H1 (cell line): ENCODE measurements around the gene TP63. TPM values are rescaled to one million over a fixed set of nuclear protein-coding genes. Genes with fewer than 3 reads are reported as not detected.

Source experiments
- CTCF ChIA-PET: fragments of 300-600 bp; sonication (Branson Sonifier 250); formaldehyde crosslinking; loops from one replicate; lab custom pipeline; 2021; ENCODE audit not compliant: partially characterized antibody; lab: Charles Lee
- POLR2A ChIA-PET: fragments of 300-600 bp; sonication (Branson Sonifier 250); formaldehyde crosslinking; loops from one replicate; lab custom pipeline; 2021; ENCODE audit warnings: inconsistent platforms; ENCODE audit not compliant: partially characterized antibody; lab: Charles Lee
- DNase-seq, 2 experiments: peaks; one replicate each; pipeline versions ENCODE4 v3.0.0 to v3.0.0-alpha.2; 2010 to 2022; ENCODE audit warnings: low spot score in 2 of 2, low read depth in 1 of 2, mixed read lengths in 1 of 2
- FAIRE-seq: peaks from 2 replicates; lab custom pipeline; 2011; peaks lifted over from hg19 to GRCh38; lab: Jason Lieb, UNC
- H2AFZ ChIP-seq: 2 replicates; pipeline ENCODE4 v1.8.1; 2012; ENCODE audit warnings: low read length, inconsistent platforms
- H2AK5ac ChIP-seq: 2 replicates; pipeline ENCODE4 v1.6.1; 2013; ENCODE audit warnings: low read depth, low read length
- H2BK120ac ChIP-seq: replicated peaks from 2 replicates; pipeline ENCODE3; 2013; ENCODE audit warnings: low read depth, low read length, inconsistent platforms
- H2BK12ac ChIP-seq: 2 replicates; pipeline ENCODE4 v1.6.1; 2013; ENCODE audit warnings: low read depth, low read length
- H2BK15ac ChIP-seq: 2 replicates; pipeline ENCODE4 v1.6.1; 2013; ENCODE audit warnings: low read length
- H2BK20ac ChIP-seq: 2 replicates; pipeline ENCODE4 v1.6.1; 2013; ENCODE audit warnings: low read length
- H2BK5ac ChIP-seq: 2 replicates; pipeline ENCODE4 v1.6.1; 2013; ENCODE audit warnings: low read depth, low read length
- H3K14ac ChIP-seq: 2 replicates; pipeline ENCODE4 v1.6.1; 2013; ENCODE audit warnings: inconsistent platforms; ENCODE audit not compliant: insufficient read length
- H3K18ac ChIP-seq: 2 replicates; pipeline ENCODE4 v1.6.1; 2013; ENCODE audit warnings: low read length; ENCODE audit errors: extremely low read depth
- H3K23ac ChIP-seq: 2 replicates; pipeline ENCODE4 v1.6.1; 2013; ENCODE audit warnings: inconsistent platforms; ENCODE audit not compliant: insufficient read length
- H3K23me2 ChIP-seq: 2 replicates; pipeline ENCODE4 v1.6.1; 2013; ENCODE audit warnings: low read depth, low read length
- H3K27ac ChIP-seq: 2 replicates; pipeline ENCODE4 v1.6.1; 2011; ENCODE audit warnings: low read depth, low read length, inconsistent platforms
- H3K27me3 ChIP-seq, 4 experiments: replicated peaks in 1 of 4; 1 replicate in 1 of 4; 2 replicates in 3 of 4; pipeline versions ENCODE4 v1.6.1 to v1.8.1; 2011 to 2013; ENCODE audit warnings: low read length in 3 of 4, mild to moderate bottlenecking in 3 of 4, inconsistent platforms in 2 of 4, mixed read lengths in 2 of 4, moderate library complexity in 1 of 4; ENCODE audit not compliant: control insufficient read depth in 3 of 4, insufficient read depth in 3 of 4; ENCODE audit errors: extremely low read depth in 1 of 4
- H3K36me3 ChIP-seq, 4 experiments: 2 replicates each; pipeline versions ENCODE4 v1.6.1 to v1.8.1; 2011 to 2013; ENCODE audit warnings: mild to moderate bottlenecking in 4 of 4, low read length in 3 of 4, moderate library complexity in 2 of 4, control low read depth in 1 of 4, inconsistent platforms in 1 of 4; ENCODE audit not compliant: insufficient read depth in 4 of 4, control insufficient read depth in 2 of 4
- H3K4ac ChIP-seq: replicated peaks from 2 replicates; pipeline ENCODE3; 2013; ENCODE audit warnings: low read length, low read depth, mixed read lengths, inconsistent platforms; ENCODE audit not compliant: insufficient read length
- H3K4me1 ChIP-seq, 4 experiments: replicated peaks in 1 of 4; 1 replicate in 1 of 4; 2 replicates in 3 of 4; pipeline versions ENCODE4 v1.6.1 to v1.8.1; 2011 to 2013; ENCODE audit warnings: low read length in 3 of 4, inconsistent platforms in 2 of 4, mixed read lengths in 1 of 4; ENCODE audit not compliant: insufficient read depth in 4 of 4, control insufficient read depth in 3 of 4
- H3K4me2 ChIP-seq, 2 experiments: 2 replicates each; pipeline versions ENCODE4 v1.6.1 to v1.8.1; 2011 to 2013; ENCODE audit warnings: low read depth in 2 of 2, low read length in 2 of 2, control low read depth in 1 of 2, inconsistent platforms in 1 of 2, mild to moderate bottlenecking in 1 of 2; ENCODE audit not compliant: insufficient read depth in 1 of 2
- H3K4me3 ChIP-seq, 4 experiments: fragments of 200-600, 300-600 bp in 1 of 4; sonication (generic), shearing (Covaris generic), sonication (Bioruptor Twin) in 1 of 4; 2 replicates each; pipeline versions ENCODE4 v1.5.1 to v1.8.1; 2011 to 2016; ENCODE audit warnings: low read length in 4 of 4, low read depth in 3 of 4, control low read depth in 2 of 4, inconsistent platforms in 2 of 4, mild to moderate bottlenecking in 2 of 4, mixed read lengths in 1 of 4, moderate library complexity in 1 of 4; ENCODE audit not compliant: insufficient read depth in 2 of 4; ENCODE audit errors: extremely low read depth in 1 of 4
- H3K56ac ChIP-seq: replicated peaks from 2 replicates; pipeline ENCODE3; 2013; ENCODE audit warnings: low read depth, mild to moderate bottlenecking, mixed read lengths, low read length, inconsistent platforms; ENCODE audit not compliant: insufficient read length
- H3K79me1 ChIP-seq: 2 replicates; pipeline ENCODE4 v1.6.1; 2013; ENCODE audit warnings: low read depth, low read length, control low read depth
- H3K79me2 ChIP-seq, 2 experiments: 2 replicates each; pipeline versions ENCODE4 v1.6.1 to v1.8.1; 2012 to 2013; ENCODE audit warnings: low read length in 2 of 2, mild to moderate bottlenecking in 2 of 2, inconsistent platforms in 1 of 2; ENCODE audit not compliant: insufficient read depth in 2 of 2, control insufficient read depth in 1 of 2
- H3K9ac ChIP-seq, 4 experiments: replicated peaks in 1 of 4; 1 replicate in 1 of 4; 2 replicates in 3 of 4; pipeline versions ENCODE4 v1.6.1 to v1.8.1; 2011 to 2013; ENCODE audit warnings: low read depth in 3 of 4, low read length in 3 of 4, control low read depth in 2 of 4, mild to moderate bottlenecking in 2 of 4, moderate library complexity in 2 of 4, inconsistent platforms in 1 of 4; ENCODE audit errors: extremely low read depth in 1 of 4
- H3K9me3 ChIP-seq, 2 experiments: 2 replicates each; pipeline versions ENCODE4 v1.6.1 to v1.8.1; 2012 to 2013; ENCODE audit warnings: mild to moderate bottlenecking in 2 of 2, moderate library complexity in 2 of 2, control low read depth in 1 of 2, inconsistent platforms in 1 of 2, low read depth in 1 of 2, low read length in 1 of 2, mixed read lengths in 1 of 2; ENCODE audit not compliant: insufficient read depth in 2 of 2
- H4K20me1 ChIP-seq, 2 experiments: replicated peaks in 1 of 2; 2 replicates each; pipeline versions ENCODE3 to v1.8.1; 2011 to 2013; ENCODE audit warnings: inconsistent platforms in 2 of 2, low read length in 2 of 2, mild to moderate bottlenecking in 1 of 2; ENCODE audit not compliant: insufficient read depth in 2 of 2, control insufficient read depth in 1 of 2
- H4K5ac ChIP-seq: 2 replicates; pipeline ENCODE4 v1.6.1; 2013; ENCODE audit warnings: low read length, low read depth, mixed read lengths, inconsistent platforms; ENCODE audit not compliant: insufficient read length
- H4K8ac ChIP-seq: 2 replicates; pipeline ENCODE4 v1.8.0; 2013; ENCODE audit warnings: mild to moderate bottlenecking, moderate library complexity, low read length, inconsistent platforms; ENCODE audit not compliant: insufficient read depth; ENCODE audit errors: extremely low read depth
- H4K91ac ChIP-seq: replicated peaks from 2 replicates; pipeline ENCODE3; 2013; ENCODE audit warnings: low read length, mixed read lengths, inconsistent platforms; ENCODE audit not compliant: insufficient read length
- ASH2L ChIP-seq: fragments of 200-600, 300-600 bp; sonication (generic); IDR thresholded peaks from one replicate; pipeline ENCODE4 v1.7.1; 2017; ENCODE audit warnings: low read length
- ATF2 ChIP-seq: IDR thresholded peaks from 2 replicates; pipeline ENCODE4 v1.6.1; 2012; ENCODE audit warnings: low read length, inconsistent platforms
- JUND ChIP-seq: IDR thresholded peaks from 2 replicates; pipeline ENCODE4 v1.6.1; 2011; ENCODE audit warnings: mild to moderate bottlenecking, improper control_type of control experiment, low read length
- POLR2AphosphoS5 ChIP-seq: IDR thresholded peaks from 2 replicates; pipeline ENCODE4 v1.6.1; 2011; ENCODE audit warnings: low read depth, low read length
- RBBP5 ChIP-seq: IDR thresholded peaks from 2 replicates; pipeline ENCODE4 v1.7.1; 2012; ENCODE audit warnings: low read depth, mild to moderate bottlenecking, inconsistent platforms, low read length, moderate library complexity, borderline replicate concordance
- RNF2 ChIP-seq: fragments of 200-900, 300-1000 bp; sonication (generic); IDR thresholded peaks from 2 replicates; pipeline ENCODE4 v1.7.1; 2016; ENCODE audit warnings: borderline replicate concordance, low read depth, mild to moderate bottlenecking, antibody characterized with exemption, low read length; ENCODE audit not compliant: poor library complexity, severe bottlenecking; ENCODE audit errors: missing control alignments
- TBP ChIP-seq: IDR thresholded peaks from 2 replicates; pipeline ENCODE4 v1.6.1; 2011; ENCODE audit warnings: low read depth, low read length, improper control_type of control experiment
- WGBS, 2 experiments: shearing (Covaris generic) in 1 of 2; methylation state at CpG; one replicate each; pipeline versions ENCODE4 v1.1.6 to v1.1.7; 2013 to 2015; ENCODE audit warnings: low lambda C conversion rate in 2 of 2, mixed read lengths in 2 of 2, inconsistent platforms in 1 of 2, low coverage in 1 of 2, missing lambda C conversion rate in 1 of 2; ENCODE audit not compliant: insufficient replicate concordance in 2 of 2, insufficient coverage in 1 of 2, insufficient read length in 1 of 2; ENCODE audit errors: extremely low coverage in 1 of 2, missing lambda C conversion rate in 1 of 2; 5-methylcytosine and 5-hydroxymethylcytosine counted together
- polyA plus RNA-seq, 7 experiments: library from polyadenylated mRNA; depleted of rRNA in 3 of 7; stranded (reverse) in 5 of 7; unstranded in 2 of 7; fragments of >200 nt in 5 of 7; fragments of 200-250 nt in 2 of 7; gene quantifications; 1 replicate in 5 of 7; 2 replicates in 1 of 7; 4 replicates in 1 of 7; pipeline versions ENCODE4 v1.2.1 to v1.2.3, GENCODE V29; 2011 to 2013; ENCODE audit warnings: missing spikeins in 2 of 7, mixed read lengths in 2 of 7
- total RNA-seq: library from RNA; stranded (reverse); fragmentation: NEBNext Ultra II Directional; extraction: Animal tissue kit (Norgen Biotek cat#: 25700); gene quantifications from 2 replicates; pipeline ENCODE4 v1.2.1, GENCODE V29; 2021
- TF ChIP-seq, protein P1 (sequence below): IDR thresholded peaks from 2 replicates; pipeline ENCODE4 v1.6.1; 2012; ENCODE audit warnings: inconsistent platforms

TP63 gene
- total and polyA plus RNA-seq, 2 of the 8 experiments (the other 6 are each of a cell fraction or from before 2014, with no cell fraction given), result not detected

- Histone ChIP-seq H2BK15ac (no peak overlapping the region), H4K20me1 (no peaks in the 10 kb centered on the region), H3K4me1 (no peaks in the 10 kb centered on the region), H3K79me2 (no peaks in the 10 kb centered on the region), H3K23ac (no peak overlapping the region), H3K36me3 (no peaks in the 10 kb centered on the region), H3K56ac (no peak overlapping the region), H3K9ac (no peak overlapping the region), H2BK5ac (no peak overlapping the region), H3K9me3 (no peaks in the 10 kb centered on the region), H3K27ac (no peak overlapping the region), H3K27me3 (no peaks in the 10 kb centered on the region), H2BK20ac (no peak overlapping the region), H3K23me2 (no peaks in the 10 kb centered on the region), H4K91ac (no peak overlapping the region), H2AK5ac (no peak overlapping the region), H2BK12ac (no peak overlapping the region), H3K4me2 (no peak overlapping the region), H4K8ac (no peak overlapping the region), H3K18ac (no peak overlapping the region), H3K79me1 (no peaks in the 10 kb centered on the region), H2BK120ac (no peak overlapping the region), H3K14ac (no peak overlapping the region), H4K5ac (no peak overlapping the region), H3K4me3 (no peak overlapping the region), H2AFZ (no peak overlapping the region), H3K4ac (no peak overlapping the region)
- FAIRE-seq (no peak), DNase-seq (no peak)
- TF ChIP-seq ASH2L, result no peak
- TF ChIP-seq, protein P1, sequence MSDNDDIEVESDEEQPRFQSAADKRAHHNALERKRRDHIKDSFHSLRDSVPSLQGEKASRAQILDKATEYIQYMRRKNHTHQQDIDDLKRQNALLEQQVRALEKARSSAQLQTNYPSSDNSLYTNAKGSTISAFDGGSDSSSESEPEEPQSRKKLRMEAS, result no peak
- TF ChIP-seq RNF2, result no peak
- no peak for TF ChIP-seq ATF2
- no peak for TF ChIP-seq POLR2AphosphoS5
- no peak for TF ChIP-seq RBBP5
- no peak for TF ChIP-seq JUND
- no peak for TF ChIP-seq TBP
- ChIA-PET CTCF (interaction anchor here (0.9 kb wide), 1 partner anchor 13 kb away, joined by 4 read pairs; no protein-coding TSS in a partner anchor), POLR2A (interaction anchor here (0.6 kb wide), 1 partner anchor 26 kb away, joined by 3 read pairs; no protein-coding TSS in a partner anchor)
- 93% methylated on average over 9 of the region's 9 CpGs; no CpG with 5 or more reads in 1 of the 2 experiments for WGBS, 2 experiments
These were observed 9.1 kb upstream of the TP63 start for GRCh38 chr3:189621948-189622603.
